HL-60 (cell line): Measurements from ENCODE around the gene NASP.

Experiments
- DNase-seq, 2 experiments: peaks; one replicate each; pipeline ENCODE4 v3.0.0-alpha.2; 2010 to 2020; ENCODE audit warnings: low read depth in 1 of 2, low spot score in 1 of 2
- H3K27ac ChIP-seq: fragments of 250-450 bp; sonication (Bioruptor Pico); replicated peaks from 2 replicates; pipeline ENCODE4 v1.5.1; 2020; ENCODE audit warnings: mild to moderate bottlenecking, moderate library complexity
- H3K27me3 ChIP-seq: fragments of 250-450 bp; sonication (Bioruptor Pico); 2 replicates; pipeline ENCODE4 v1.5.1; 2021; ENCODE audit warnings: mild to moderate bottlenecking, moderate library complexity; ENCODE audit not compliant: insufficient read depth, poor library complexity, severe bottlenecking
- H3K4me3 ChIP-seq: replicated peaks from 2 replicates; pipeline ENCODE4 v1.5.1; 2011; ENCODE audit warnings: mild to moderate bottlenecking, control low read depth, low read length; ENCODE audit not compliant: insufficient read depth
- CTCF ChIP-seq: IDR thresholded peaks from one replicate; pipeline ENCODE4 v1.5.1; 2011; ENCODE audit warnings: low read length, control low read depth, inconsistent platforms; ENCODE audit not compliant: insufficient read depth
- GABPA ChIP-seq: IDR thresholded peaks from 2 replicates; pipeline ENCODE4 v1.6.1; 2012; ENCODE audit warnings: low read depth
- POLR2AphosphoS5 ChIP-seq: IDR thresholded peaks from 2 replicates; pipeline ENCODE4 v1.6.1; 2012; ENCODE audit warnings: low read depth
- REST ChIP-seq: IDR thresholded peaks from 2 replicates; pipeline ENCODE4 v1.6.1; 2012; ENCODE audit warnings: low read depth; ENCODE audit not compliant: insufficient replicate concordance
- SPI1 ChIP-seq: IDR thresholded peaks from 2 replicates; pipeline ENCODE4 v1.6.1; 2012; ENCODE audit warnings: low read depth, mild to moderate bottlenecking, borderline replicate concordance

Gene NASP

GRCh38 chr1:45607404-45608074 is 23.7 kb downstream of the NASP start:
- no peak for TF ChIP-seq SPI1
- TF ChIP-seq POLR2AphosphoS5, result no peak
- no peak for TF ChIP-seq GABPA
- no peak for TF ChIP-seq REST
- no peak for TF ChIP-seq CTCF
- no peak for DNase-seq

GRCh38 chr1:45608175-45609156 is 24.6 kb downstream of the NASP start:
- H3K27ac ChIP-seq, result peak overlapping the region; percentile 48
- H3K27me3 ChIP-seq, result no peaks in the 10 kb centered on the region
- H3K4me3 ChIP-seq, result no peak overlapping the region
- DNase-seq, result peak in 1 of 2 experiments; percentile 53
- TF ChIP-seq SPI1 (peak; percentile 71), REST (no peak)

More at GRCh38 chr1:45607404-45608074, 23.7 kb downstream of the NASP start:
- Histone ChIP-seq H3K27ac (no peak overlapping the region), H3K4me3 (no peak overlapping the region), H3K27me3 (no peaks in the 10 kb centered on the region)

DNA sequence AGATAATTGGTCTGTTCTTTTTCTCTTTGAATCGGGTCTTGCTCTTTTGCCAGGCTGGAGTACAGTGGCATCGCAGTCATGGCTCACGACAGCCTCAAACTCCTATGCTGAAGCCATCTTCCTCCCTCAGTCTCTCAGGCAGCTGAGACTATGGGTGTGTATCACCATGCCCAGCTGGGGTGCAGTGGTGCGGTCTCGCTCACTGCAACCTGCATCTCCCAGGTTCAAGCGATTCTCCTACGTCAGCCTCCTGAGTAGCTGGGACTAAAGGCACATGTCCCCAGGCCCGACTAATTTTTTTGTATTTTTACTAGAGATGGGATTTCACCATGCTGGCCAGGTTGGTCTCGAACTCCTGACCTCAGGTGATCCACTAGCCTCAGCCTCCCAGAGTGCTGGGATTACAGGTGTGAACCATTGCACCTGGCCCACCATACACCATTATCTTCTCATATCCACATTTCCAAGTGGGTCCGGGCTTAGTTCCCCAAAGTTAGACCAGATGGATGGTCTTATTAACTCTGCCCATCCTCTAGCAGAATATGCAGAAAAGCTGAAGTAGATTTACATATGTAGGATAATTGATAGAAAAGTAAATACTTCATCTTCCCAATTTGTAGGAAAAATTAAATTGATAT is 26.9 kb downstream of the NASP start:
- no peak for DNase-seq
- H3K27ac ChIP-seq, result no peak overlapping the region
- no peaks in the 10 kb centered on the region for H3K27me3 ChIP-seq
- TF ChIP-seq GABPA, result no peak
- TF ChIP-seq POLR2AphosphoS5, result peak; percentile 26
- no peak overlapping the region for H3K4me3 ChIP-seq

DNA sequence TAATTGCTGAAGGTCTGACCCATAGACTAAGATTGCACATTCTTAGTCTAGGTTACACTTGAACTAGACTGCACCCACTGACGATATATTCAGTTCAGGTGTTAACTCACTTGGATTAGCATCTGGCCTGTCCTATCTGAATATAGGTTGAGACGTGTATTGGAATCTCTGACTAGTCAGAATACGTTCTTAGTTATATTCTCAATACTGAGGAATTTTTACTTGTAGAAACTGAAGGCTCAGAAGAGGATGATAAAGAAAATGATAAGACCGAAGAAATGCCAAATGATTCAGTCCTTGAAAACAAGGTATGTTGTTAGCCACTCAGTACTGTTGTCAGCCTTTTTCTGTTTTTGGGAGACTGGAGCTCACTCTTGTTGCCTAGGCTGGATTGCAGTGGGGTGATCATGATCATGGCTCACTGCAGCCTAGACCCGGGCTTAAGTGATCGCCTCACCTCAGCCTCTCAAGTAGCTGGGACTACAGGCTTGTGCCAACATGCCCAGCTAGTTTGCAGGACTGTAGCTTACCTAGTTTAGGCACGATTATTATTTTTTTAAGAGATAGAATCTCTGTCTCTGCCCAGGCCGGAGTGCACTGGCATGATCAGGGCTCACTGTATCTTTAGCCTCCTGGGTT is 29.2 kb downstream of the NASP start:
- Histone ChIP-seq H3K27ac (no peak overlapping the region), H3K27me3 (no peaks in the 10 kb centered on the region), H3K4me3 (no peak overlapping the region)
- TF ChIP-seq SPI1, result no peak
- no peak for TF ChIP-seq REST
- TF ChIP-seq GABPA, result no peak
- no peak for TF ChIP-seq POLR2AphosphoS5
- TF ChIP-seq CTCF, result no peak
- no peak for DNase-seq
